Cardiac muscle cell (in vitro differentiated cells and primary cell): Measurements from ENCODE around the gene NRF1. TPM values are rescaled to one million over a fixed set of nuclear protein-coding genes. Genes with fewer than 3 reads are reported as not detected.

ENCODE experiments used
- DNase-seq, 2 donors: peaks; one replicate each; pipeline versions ENCODE4 v3.0.0 to v3.0.0-alpha.2; 2010 to 2017; ENCODE audit warnings: low read depth in 1 of 2, low spot score in 1 of 2
- H3K27ac ChIP-seq: fragments of 200-600 bp; sonication (generic); 2 replicates; pipeline ENCODE4 v1.5.1; 2016
- H3K27me3 ChIP-seq: fragments of 200-600 bp; sonication (generic); 2 replicates; pipeline ENCODE4 v1.6.0; 2016; ENCODE audit warnings: control low read depth
- H3K36me3 ChIP-seq: fragments of 200-600 bp; sonication (generic); 2 replicates; pipeline ENCODE4 v1.5.1; 2016; ENCODE audit warnings: control low read depth
- H3K4me1 ChIP-seq: fragments of 200-600 bp; sonication (generic); 2 replicates; pipeline ENCODE4 v1.8.1; 2017; ENCODE audit warnings: low read depth, mild to moderate bottlenecking, mixed run types
- H3K4me3 ChIP-seq: fragments of 200-600 bp; sonication (generic); 2 replicates; pipeline ENCODE4 v1.5.1; 2016; ENCODE audit warnings: mild to moderate bottlenecking
- H3K9me3 ChIP-seq: fragments of 200-600 bp; sonication (generic); 2 replicates; pipeline ENCODE4 v1.5.1; 2017; ENCODE audit warnings: low read depth, mild to moderate bottlenecking, control low read depth
- polyA plus RNA-seq: library from polyadenylated mRNA; unstranded; fragments of >200 nt; fragmentation: Nextera tagmentation; extraction: Ambion mirVana; gene quantifications from 2 replicates; pipeline ENCODE4 v1.2.1, GENCODE V29; 2016
- total RNA-seq: library from RNA; depleted of rRNA; stranded (reverse); fragments of >200 nt; gene quantifications from 2 replicates; pipeline ENCODE4 v1.2.3, GENCODE V29; 2016
- TF ChIP-seq, protein P1 (sequence below): IDR thresholded peaks from 2 replicates; pipeline ENCODE4 v1.5.1; 2012; ENCODE audit warnings: low read depth, mild to moderate bottlenecking, low read length

The NRF1 gene
- total and polyA plus RNA-seq, 2 experiments from 2014 or later, result 9.3 to 12.3 TPM

DNA sequence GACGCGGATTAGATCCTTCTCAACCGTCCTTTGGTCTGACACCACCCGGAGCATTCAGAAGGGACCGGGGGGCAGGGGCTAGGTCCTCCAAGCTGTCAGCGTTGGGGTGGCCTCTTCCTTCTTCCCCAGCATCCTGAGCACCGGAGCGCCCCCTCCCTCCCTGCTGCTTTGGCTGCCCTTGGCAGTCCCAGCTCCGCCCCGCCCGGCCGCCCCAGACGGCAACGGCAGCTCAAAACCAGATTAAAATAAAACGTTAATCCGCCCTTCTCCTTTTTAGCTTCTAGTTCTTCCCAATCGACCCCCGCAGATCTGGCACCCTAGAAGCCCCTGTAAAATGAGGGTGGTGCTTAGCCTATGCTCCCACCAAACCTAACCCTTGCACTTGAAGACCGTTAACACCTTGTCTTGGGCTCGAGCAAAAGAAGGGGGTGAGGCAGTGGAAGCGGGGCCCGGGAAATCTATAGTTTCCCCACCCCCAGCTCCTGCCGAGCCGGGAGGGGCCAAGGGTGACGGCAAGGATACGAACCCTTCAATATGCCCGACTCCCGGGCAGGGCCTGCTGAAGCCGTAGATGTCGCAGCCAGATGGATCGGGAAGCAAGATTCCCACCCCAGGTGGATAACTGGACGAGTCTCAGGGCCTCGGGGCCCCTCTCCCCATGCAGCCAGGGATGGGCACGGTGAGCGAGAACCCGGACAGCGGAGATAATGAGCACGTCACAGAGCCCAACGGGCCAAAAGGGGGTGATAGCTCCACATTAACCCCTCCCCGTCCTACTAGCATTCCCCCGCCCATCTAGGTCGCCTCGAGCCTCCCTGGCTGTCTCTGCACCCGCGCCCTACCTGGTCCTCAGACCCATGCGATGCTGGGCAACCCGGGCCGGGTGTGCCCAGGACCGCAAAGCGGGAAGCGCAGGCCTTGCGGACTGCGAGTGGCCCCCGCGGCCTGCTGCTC is 169.7 kb downstream of the NRF1 start:
- H3K36me3 ChIP-seq, result no peaks in the 10 kb centered on the region
- no peak overlapping the region for H3K27ac ChIP-seq
- no peaks in the 10 kb centered on the region for H3K9me3 ChIP-seq
- DNase-seq, result no peak
- peaks cover 100% of the 10 kb centered on the region for H3K27me3 ChIP-seq
- peak overlapping the region; percentile 20 for H3K4me3 ChIP-seq
- TF ChIP-seq, protein P1, sequence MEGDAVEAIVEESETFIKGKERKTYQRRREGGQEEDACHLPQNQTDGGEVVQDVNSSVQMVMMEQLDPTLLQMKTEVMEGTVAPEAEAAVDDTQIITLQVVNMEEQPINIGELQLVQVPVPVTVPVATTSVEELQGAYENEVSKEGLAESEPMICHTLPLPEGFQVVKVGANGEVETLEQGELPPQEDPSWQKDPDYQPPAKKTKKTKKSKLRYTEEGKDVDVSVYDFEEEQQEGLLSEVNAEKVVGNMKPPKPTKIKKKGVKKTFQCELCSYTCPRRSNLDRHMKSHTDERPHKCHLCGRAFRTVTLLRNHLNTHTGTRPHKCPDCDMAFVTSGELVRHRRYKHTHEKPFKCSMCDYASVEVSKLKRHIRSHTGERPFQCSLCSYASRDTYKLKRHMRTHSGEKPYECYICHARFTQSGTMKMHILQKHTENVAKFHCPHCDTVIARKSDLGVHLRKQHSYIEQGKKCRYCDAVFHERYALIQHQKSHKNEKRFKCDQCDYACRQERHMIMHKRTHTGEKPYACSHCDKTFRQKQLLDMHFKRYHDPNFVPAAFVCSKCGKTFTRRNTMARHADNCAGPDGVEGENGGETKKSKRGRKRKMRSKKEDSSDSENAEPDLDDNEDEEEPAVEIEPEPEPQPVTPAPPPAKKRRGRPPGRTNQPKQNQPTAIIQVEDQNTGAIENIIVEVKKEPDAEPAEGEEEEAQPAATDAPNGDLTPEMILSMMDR, result no peak
- peaks cover 4% of the 10 kb centered on the region for H3K4me1 ChIP-seq

GRCh38 chr7:129781928-129782817 is 170.7 kb downstream of the NRF1 start:
- peaks cover 100% of the 10 kb centered on the region for H3K27me3 ChIP-seq
- no peak for DNase-seq
- no peaks in the 10 kb centered on the region for H3K9me3 ChIP-seq
- no peak overlapping the region for H3K4me3 ChIP-seq
- TF ChIP-seq, protein P1, result no peak
- no peaks in the 10 kb centered on the region for H3K36me3 ChIP-seq
- peaks cover 4% of the 10 kb centered on the region for H3K4me1 ChIP-seq
- no peak overlapping the region for H3K27ac ChIP-seq

DNA sequence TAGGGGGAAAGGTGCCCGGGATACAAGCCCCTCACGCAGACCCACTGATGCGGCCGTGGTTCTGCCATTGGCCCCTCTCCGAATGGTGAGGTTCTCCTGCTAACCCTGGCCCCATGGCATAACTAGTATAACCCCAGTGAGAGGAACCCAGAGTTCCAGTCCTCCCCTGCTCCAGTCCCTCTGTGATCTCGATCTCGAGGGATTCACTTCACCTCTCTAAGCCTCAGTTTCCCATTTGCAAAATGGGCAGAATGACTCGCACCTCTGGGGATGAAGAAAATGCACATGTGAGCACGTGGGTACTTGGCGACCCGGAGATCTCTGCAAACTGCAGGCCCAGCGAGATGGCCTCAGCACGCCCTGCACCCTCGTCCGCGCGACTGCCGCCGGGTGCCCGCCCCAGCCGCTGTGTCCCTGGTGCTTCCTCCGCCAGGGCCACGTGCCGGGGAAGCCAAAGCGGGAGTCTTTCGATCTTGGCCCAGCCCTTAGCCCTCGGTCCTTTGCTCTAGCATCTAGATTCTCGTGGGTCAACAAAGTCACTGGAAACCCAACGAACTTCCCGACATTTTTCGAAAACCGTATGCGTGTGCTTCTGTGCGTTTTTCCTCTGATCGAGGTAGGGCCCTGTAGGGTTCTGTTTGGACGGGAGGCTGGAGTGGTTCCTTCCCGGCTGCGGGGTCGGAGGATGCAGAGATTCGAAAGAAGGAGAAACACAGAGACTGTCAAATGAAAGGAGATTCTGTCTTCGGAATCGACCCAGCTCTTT is 171.5 kb downstream of the NRF1 start:
- H3K9me3 ChIP-seq, result no peaks in the 10 kb centered on the region
- peaks cover 100% of the 10 kb centered on the region for H3K27me3 ChIP-seq
- TF ChIP-seq, protein P1, result no peak
- no peaks in the 10 kb centered on the region for H3K36me3 ChIP-seq
- no peak overlapping the region for H3K4me3 ChIP-seq
- H3K4me1 ChIP-seq, result peaks cover 4% of the 10 kb centered on the region
- H3K27ac ChIP-seq, result no peak overlapping the region
- no peak for DNase-seq

- Histone ChIP-seq H3K4me1 (peaks cover 4% of the 10 kb centered on the region), H3K27me3 (peaks cover 100% of the 10 kb centered on the region), H3K27ac (no peak overlapping the region), H3K9me3 (no peaks in the 10 kb centered on the region), H3K36me3 (no peaks in the 10 kb centered on the region), H3K4me3 (no peak overlapping the region)
- TF ChIP-seq, protein P1, result no peak
- DNase-seq, result no peak
Measured at GRCh38 chr7:129783584-129783919, 172.0 kb downstream of the NRF1 start.

- Histone ChIP-seq H3K36me3 (no peaks in the 10 kb centered on the region), H3K27ac (no peak overlapping the region), H3K4me3 (no peak overlapping the region), H3K27me3 (peaks cover 100% of the 10 kb centered on the region), H3K4me1 (peaks cover 4% of the 10 kb centered on the region), H3K9me3 (no peaks in the 10 kb centered on the region)
- no peak for DNase-seq
- TF ChIP-seq, protein P1, result no peak
Measured at GRCh38 chr7:129784437-129784782, 172.9 kb downstream of the NRF1 start.
